HepG2 (cell line): ENCODE data around the gene SLC5A10. TPM values are rescaled to one million over a fixed set of nuclear protein-coding genes. Genes with fewer than 3 reads are reported as not detected.

Source experiments
- ATAC-seq: fragments of 200-7000 bp; cut with Tn5 transposase; 3 replicates; pipeline ENCODE4 v1.9.1; 2020; ENCODE audit warnings: mild to moderate bottlenecking, moderate library complexity
- BruUV-seq: library from RNA; stranded (reverse); fragments of 400-500 nt; replicated peaks from 2 replicates; lab custom pipeline; 2021; lab: Mats Ljungman, UMichigan
- CTCF ChIA-PET: fragments of 300-600 bp; formaldehyde crosslinking; extraction: SDS; loops from one replicate; lab custom pipeline; 2021; ENCODE audit warnings: low total read pairs, inconsistent platforms, low intra/inter-chr PET ratio; lab: Yijun Ruan, JAX
- POLR2A ChIA-PET: fragments of 350-600 bp; sonication (Branson Sonifier 250); formaldehyde crosslinking; loops from one replicate; lab custom pipeline; 2020; ENCODE audit warnings: antibody characterized with exemption, inconsistent platforms; lab: Yijun Ruan, JAX
- DNase-seq: peaks from one replicate; pipeline ENCODE4 v3.0.0-alpha.2; 2015; ENCODE audit warnings: low spot score
- FAIRE-seq: peaks from 3 replicates; lab custom pipeline; 2011; peaks lifted over from hg19 to GRCh38; lab: Jason Lieb, UNC
- H2AFZ ChIP-seq: one replicate; pipeline ENCODE4 v1.6.1; 2011; ENCODE audit warnings: low read length, inconsistent platforms
- H3K27ac ChIP-seq: fragments of 300-600 bp; 3 replicates; pipeline ENCODE4 v1.8.0; 2011; ENCODE audit warnings: mixed run types, mild to moderate bottlenecking, mixed read lengths, low read length, inconsistent platforms; ENCODE audit not compliant: insufficient read depth; ENCODE audit errors: extremely low read length
- H3K27me3 ChIP-seq, 2 experiments: fragments of 200-600 bp in 1 of 2; 2 replicates in 1 of 2; 3 replicates in 1 of 2; pipeline versions ENCODE4 v1.6.0 to v1.8.0; 2011; ENCODE audit warnings: low read length in 2 of 2, mild to moderate bottlenecking in 2 of 2, moderate library complexity in 2 of 2, inconsistent platforms in 1 of 2; ENCODE audit not compliant: insufficient read depth in 2 of 2, control insufficient read depth in 1 of 2
- H3K36me3 ChIP-seq, 2 experiments: fragments of 200-600 bp in 1 of 2; replicated peaks in 1 of 2; 2 replicates in 1 of 2; 3 replicates in 1 of 2; pipeline versions ENCODE4 v1.5.1 to v1.8.0; 2011; ENCODE audit warnings: low read length in 2 of 2, inconsistent platforms in 1 of 2; ENCODE audit not compliant: insufficient read depth in 2 of 2, control insufficient read depth in 1 of 2
- H3K4me1 ChIP-seq: 2 replicates; pipeline ENCODE4 v1.5.1; 2012; ENCODE audit warnings: low read length, inconsistent platforms; ENCODE audit not compliant: insufficient read depth
- H3K4me2 ChIP-seq: 2 replicates; pipeline ENCODE4 v1.6.0; 2011; ENCODE audit warnings: low read depth, low read length, inconsistent platforms
- H3K4me3 ChIP-seq, 3 experiments: fragments of 200-600 bp in 1 of 3; sonication (generic), shearing (Covaris generic) in 1 of 3; replicated peaks in 1 of 3; 2 replicates each; pipeline ENCODE4 v1.5.1; 2011 to 2016; ENCODE audit warnings: low read length in 3 of 3, inconsistent platforms in 2 of 3, low read depth in 2 of 3, mild to moderate bottlenecking in 2 of 3, control low read depth in 1 of 3, mixed read lengths in 1 of 3; ENCODE audit not compliant: insufficient read depth in 1 of 3
- H3K79me2 ChIP-seq: one replicate; pipeline ENCODE4 v1.6.1; 2011; ENCODE audit warnings: low read length, inconsistent platforms; ENCODE audit not compliant: insufficient read depth
- H3K9ac ChIP-seq: 2 replicates; pipeline ENCODE4 v1.6.0; 2011; ENCODE audit warnings: mild to moderate bottlenecking, low read depth, low read length, inconsistent platforms; ENCODE audit not compliant: insufficient read depth
- H3K9me3 ChIP-seq: 2 replicates; pipeline ENCODE4 v1.5.1; 2012; ENCODE audit warnings: mild to moderate bottlenecking, low read length
- H4K20me1 ChIP-seq: 2 replicates; pipeline ENCODE4 v1.6.0; 2011; ENCODE audit warnings: inconsistent platforms, mild to moderate bottlenecking, low read length, moderate library complexity; ENCODE audit not compliant: insufficient read depth
- RBFOX2 ChIP-seq: fragments of 200-400 bp; formaldehyde crosslinking; IDR thresholded peaks from 2 replicates; pipeline ENCODE4 v1.6.1; 2017; ENCODE audit warnings: low read depth, mild to moderate bottlenecking, low read length
- WGBS: methylation state at CpG from one replicate; pipeline ENCODE4 v1.1.6; 2017; ENCODE audit warnings: low lambda C conversion rate; 5-methylcytosine and 5-hydroxymethylcytosine counted together
- in situ Hi-C: cut with HindIII; loops from 2 replicates; pipeline ENCODE4 v1.10.0; 2017; ENCODE audit warnings: low pct_unique_long_range_greater_than_20kb; ENCODE audit not compliant: extremely low pct_ligation_motif_present
- intact Hi-C: fragments of 100-400 bp; cut with micrococcal nuclease; formaldehyde crosslinking; loops from one replicate; pipeline ENCODE4 v1.10.0; 2022; ENCODE audit not compliant: unreplicated experiment
- polyA plus RNA-seq, 8 experiments: library from polyadenylated mRNA; depleted of rRNA in 3 of 8; stranded (reverse) in 7 of 8; unstranded in 1 of 8; fragments of >200 nt; fragmentation: Illumina TruSeq in 4 of 8; extraction: Trizol in 4 of 8; gene quantifications; 2 replicates each; pipeline versions ENCODE4 v1.2.1 to v1.2.3, GENCODE V29; 2011 to 2016; ENCODE audit warnings: low read depth in 4 of 8, missing spikeins in 1 of 8, mixed read lengths in 1 of 8; ENCODE audit not compliant: insufficient read depth in 1 of 8
- total RNA-seq, 5 experiments: library from RNA; depleted of rRNA; stranded (reverse); fragments of >200 nt; fragmentation: Illumina TruSeq; extraction: Trizol; gene quantifications; 2 replicates each; pipeline ENCODE4 v1.2.3, GENCODE V29; 2016; ENCODE audit warnings: low read depth in 1 of 5
- TF ChIP-seq, protein P1 (sequence below): sonication (generic); formaldehyde crosslinking; IDR thresholded peaks from 2 replicates; pipeline ENCODE4 v1.4.0; 2020; ENCODE audit warnings: missing genetic modification reagents

SLC5A10 gene
- total and polyA plus RNA-seq, 2 of the 13 experiments (the other 11 are each of a cell fraction or from before 2014, with no cell fraction given): 0.05 TPM; not detected in 1

DNA sequence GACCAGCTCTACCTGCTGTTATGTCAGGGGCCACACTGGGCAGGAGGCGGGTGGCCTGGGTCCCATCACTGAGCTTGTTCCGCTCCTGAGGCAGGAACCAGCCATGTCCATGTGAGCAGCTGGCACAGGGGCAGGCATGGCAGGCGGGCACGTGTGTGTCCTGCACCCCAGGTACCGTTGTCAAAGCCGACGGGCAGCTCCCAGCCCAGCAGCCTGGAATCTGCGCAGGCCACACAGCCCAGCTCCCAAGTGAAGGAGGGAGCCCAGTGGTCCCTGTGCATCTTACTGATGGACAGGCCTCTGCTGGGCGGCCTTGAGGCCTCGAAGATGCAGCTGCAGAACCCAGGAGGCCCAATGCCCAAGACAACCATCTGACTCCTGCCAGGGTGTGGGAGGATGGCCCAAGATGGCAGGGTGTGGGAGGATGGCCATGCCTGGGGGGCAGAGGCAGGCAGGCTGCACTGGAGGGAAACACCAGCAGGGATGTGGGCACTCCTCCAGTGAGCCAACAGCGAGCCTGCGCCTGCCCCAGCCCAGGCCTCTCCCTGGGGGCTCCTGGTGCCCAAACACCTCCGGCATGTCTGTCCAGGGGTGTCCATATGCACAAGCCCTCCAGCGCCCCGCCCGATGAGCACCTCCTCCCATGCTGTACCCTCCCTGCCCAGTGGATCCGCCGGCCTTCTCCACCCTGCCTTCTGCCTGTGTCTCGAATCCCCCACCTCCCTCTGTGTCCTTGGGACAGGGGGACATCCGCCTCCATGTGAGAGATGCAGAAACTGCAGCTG lies 39.8 kb downstream of the SLC5A10 start:
- H3K9ac ChIP-seq: no peak overlapping the region

More for the DNA sequence above, 39.8 kb downstream of the SLC5A10 start:
- Histone ChIP-seq H2AFZ (no peak overlapping the region), H4K20me1 (peaks cover 3% of the 10 kb centered on the region; the same call in 1 of the 2 replicates), H3K27me3 (no peaks in the 10 kb centered on the region), H3K4me3 (no peak overlapping the region), H3K4me1 (peaks cover 36% of the 10 kb centered on the region), H3K4me2 (no peak overlapping the region), H3K36me3 (peaks cover 19 to 66% of the 10 kb centered on the region in 2 experiments; a peak in 4 of 5 replicates), H3K27ac (no peak overlapping the region), H3K79me2 (peaks cover 40% of the 10 kb centered on the region), H3K9me3 (no peaks in the 10 kb centered on the region)
- in situ Hi-C loops: no loop called here
- ATAC-seq (no peak), DNase-seq (no peak), FAIRE-seq (no peak)
- WGBS: 93% methylated on average over 8 of the region's 20 CpGs
- BruUV-seq: no TSS peak
- POLR2A ChIA-PET: interaction anchor here (1.0 to 2.1 kb wide), 3 partner anchors 9 to 20 kb away, joined by 3 to 10 read pairs (median 3); partner anchors contain the start of gene FAM83G
- intact Hi-C loops: no loop called here
- CTCF ChIA-PET: no interaction called here
- 0 out of 2 replicates have a peak, but pooled peaks have one; percentile 25 for TF ChIP-seq RBFOX2
- TF ChIP-seq, protein P1, sequence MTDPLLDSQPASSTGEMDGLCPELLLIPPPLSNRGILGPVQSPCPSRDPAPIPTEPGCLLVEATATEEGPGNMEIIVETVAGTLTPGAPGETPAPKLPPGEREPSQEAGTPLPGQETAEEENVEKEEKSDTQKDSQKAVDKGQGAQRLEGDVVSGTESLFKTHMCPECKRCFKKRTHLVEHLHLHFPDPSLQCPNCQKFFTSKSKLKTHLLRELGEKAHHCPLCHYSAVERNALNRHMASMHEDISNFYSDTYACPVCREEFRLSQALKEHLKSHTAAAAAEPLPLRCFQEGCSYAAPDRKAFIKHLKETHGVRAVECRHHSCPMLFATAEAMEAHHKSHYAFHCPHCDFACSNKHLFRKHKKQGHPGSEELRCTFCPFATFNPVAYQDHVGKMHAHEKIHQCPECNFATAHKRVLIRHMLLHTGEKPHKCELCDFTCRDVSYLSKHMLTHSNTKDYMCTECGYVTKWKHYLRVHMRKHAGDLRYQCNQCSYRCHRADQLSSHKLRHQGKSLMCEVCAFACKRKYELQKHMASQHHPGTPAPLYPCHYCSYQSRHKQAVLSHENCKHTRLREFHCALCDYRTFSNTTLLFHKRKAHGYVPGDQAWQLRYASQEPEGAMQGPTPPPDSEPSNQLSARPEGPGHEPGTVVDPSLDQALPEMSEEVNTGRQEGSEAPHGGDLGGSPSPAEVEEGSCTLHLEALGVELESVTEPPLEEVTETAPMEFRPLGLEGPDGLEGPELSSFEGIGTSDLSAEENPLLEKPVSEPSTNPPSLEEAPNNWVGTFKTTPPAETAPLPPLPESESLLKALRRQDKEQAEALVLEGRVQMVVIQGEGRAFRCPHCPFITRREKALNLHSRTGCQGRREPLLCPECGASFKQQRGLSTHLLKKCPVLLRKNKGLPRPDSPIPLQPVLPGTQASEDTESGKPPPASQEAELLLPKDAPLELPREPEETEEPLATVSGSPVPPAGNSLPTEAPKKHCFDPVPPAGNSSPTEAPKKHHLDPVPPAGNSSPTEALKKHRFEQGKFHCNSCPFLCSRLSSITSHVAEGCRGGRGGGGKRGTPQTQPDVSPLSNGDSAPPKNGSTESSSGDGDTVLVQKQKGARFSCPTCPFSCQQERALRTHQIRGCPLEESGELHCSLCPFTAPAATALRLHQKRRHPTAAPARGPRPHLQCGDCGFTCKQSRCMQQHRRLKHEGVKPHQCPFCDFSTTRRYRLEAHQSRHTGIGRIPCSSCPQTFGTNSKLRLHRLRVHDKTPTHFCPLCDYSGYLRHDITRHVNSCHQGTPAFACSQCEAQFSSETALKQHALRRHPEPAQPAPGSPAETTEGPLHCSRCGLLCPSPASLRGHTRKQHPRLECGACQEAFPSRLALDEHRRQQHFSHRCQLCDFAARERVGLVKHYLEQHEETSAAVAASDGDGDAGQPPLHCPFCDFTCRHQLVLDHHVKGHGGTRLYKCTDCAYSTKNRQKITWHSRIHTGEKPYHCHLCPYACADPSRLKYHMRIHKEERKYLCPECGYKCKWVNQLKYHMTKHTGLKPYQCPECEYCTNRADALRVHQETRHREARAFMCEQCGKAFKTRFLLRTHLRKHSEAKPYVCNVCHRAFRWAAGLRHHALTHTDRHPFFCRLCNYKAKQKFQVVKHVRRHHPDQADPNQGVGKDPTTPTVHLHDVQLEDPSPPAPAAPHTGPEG (CRISPR knock-in tag): no peak
